H1 (cell line): Measurements from ENCODE around the gene EZH1. TPM values are rescaled to one million over a fixed set of nuclear protein-coding genes. Genes with fewer than 3 reads are reported as not detected.

ENCODE experiments used
- ASH2L ChIP-seq: fragments of 200-600, 300-600 bp; sonication (generic); IDR thresholded peaks from one replicate; pipeline ENCODE4 v1.7.1; 2017; ENCODE audit warnings: low read length
- BCL11A ChIP-seq, 2 experiments: IDR thresholded peaks; one replicate each; pipeline ENCODE4 v1.6.1; 2011; ENCODE audit warnings: low read depth in 2 of 2, low read length in 2 of 2, mild to moderate bottlenecking in 2 of 2
- BRCA1 ChIP-seq: IDR thresholded peaks from 2 replicates; pipeline ENCODE4 v1.6.1; 2012; ENCODE audit warnings: low read depth, low read length, improper control_type of control experiment
- CBX8 ChIP-seq: fragments of 300-800, 300-1000 bp; sonication (generic); IDR thresholded peaks from 2 replicates; pipeline ENCODE4 v1.7.1; 2016; ENCODE audit warnings: low read depth, low read length, borderline replicate concordance
- EGR1 ChIP-seq: IDR thresholded peaks from 2 replicates; pipeline ENCODE4 v1.6.1; 2011; ENCODE audit warnings: low read depth, low read length, borderline replicate concordance
- EP300 ChIP-seq, 2 experiments: IDR thresholded peaks; 1 replicate in 1 of 2; 2 replicates in 1 of 2; pipeline ENCODE4 v1.6.1; 2011 to 2012; ENCODE audit warnings: low read depth in 2 of 2, low read length in 2 of 2, mild to moderate bottlenecking in 2 of 2, borderline replicate concordance in 1 of 2, inconsistent platforms in 1 of 2, moderate library complexity in 1 of 2
- MAX ChIP-seq: IDR thresholded peaks from 2 replicates; pipeline ENCODE4 v1.6.1; 2012; ENCODE audit warnings: inconsistent platforms
- USF2 ChIP-seq: IDR thresholded peaks from 2 replicates; pipeline ENCODE4 v1.6.1; 2011; ENCODE audit warnings: low read length, improper control_type of control experiment
- polyA plus RNA-seq, 7 experiments: library from polyadenylated mRNA; depleted of rRNA in 3 of 7; stranded (reverse) in 5 of 7; unstranded in 2 of 7; fragments of >200 nt in 5 of 7; fragments of 200-250 nt in 2 of 7; gene quantifications; 1 replicate in 5 of 7; 2 replicates in 1 of 7; 4 replicates in 1 of 7; pipeline versions ENCODE4 v1.2.1 to v1.2.3, GENCODE V29; 2011 to 2013; ENCODE audit warnings: missing spikeins in 2 of 7, mixed read lengths in 2 of 7
- total RNA-seq: library from RNA; stranded (reverse); fragmentation: NEBNext Ultra II Directional; extraction: Animal tissue kit (Norgen Biotek cat#: 25700); gene quantifications from 2 replicates; pipeline ENCODE4 v1.2.1, GENCODE V29; 2021

EZH1 gene
- total and polyA plus RNA-seq, 2 of the 8 experiments (the other 6 are each of a cell fraction or from before 2014, with no cell fraction given), result 17.4 to 20.8 TPM

GRCh38 chr17:42669977-42670788 is 74.7 kb downstream of the EZH1 start (continued):
- TF ChIP-seq USF2 (no peak), CBX8 (no peak), BRCA1 (no peak), EGR1 (no peak), EP300 (IDR thresholded peaks at IDR 0.05; ENCODE audit: borderline replicate concordance in 1 of 2, low read depth in 2 of 2, low read length in 2 of 2) (no peak), ASH2L (no peak), BCL11A (IDR thresholded peaks at IDR 0.05; ENCODE audit: low read depth in 2 of 2, low read length in 2 of 2) (no peak), MAX (no peak)
